GM21529 (cell line): Measurements from ENCODE around the gene B4GALT3.

Experiments used
- ATAC-seq: cut with Tn5 transposase; IDR thresholded peaks from one replicate; pipeline ENCODE4 v1.9.1; 2021; ENCODE audit not compliant: unreplicated experiment

Gene B4GALT3

DNA sequence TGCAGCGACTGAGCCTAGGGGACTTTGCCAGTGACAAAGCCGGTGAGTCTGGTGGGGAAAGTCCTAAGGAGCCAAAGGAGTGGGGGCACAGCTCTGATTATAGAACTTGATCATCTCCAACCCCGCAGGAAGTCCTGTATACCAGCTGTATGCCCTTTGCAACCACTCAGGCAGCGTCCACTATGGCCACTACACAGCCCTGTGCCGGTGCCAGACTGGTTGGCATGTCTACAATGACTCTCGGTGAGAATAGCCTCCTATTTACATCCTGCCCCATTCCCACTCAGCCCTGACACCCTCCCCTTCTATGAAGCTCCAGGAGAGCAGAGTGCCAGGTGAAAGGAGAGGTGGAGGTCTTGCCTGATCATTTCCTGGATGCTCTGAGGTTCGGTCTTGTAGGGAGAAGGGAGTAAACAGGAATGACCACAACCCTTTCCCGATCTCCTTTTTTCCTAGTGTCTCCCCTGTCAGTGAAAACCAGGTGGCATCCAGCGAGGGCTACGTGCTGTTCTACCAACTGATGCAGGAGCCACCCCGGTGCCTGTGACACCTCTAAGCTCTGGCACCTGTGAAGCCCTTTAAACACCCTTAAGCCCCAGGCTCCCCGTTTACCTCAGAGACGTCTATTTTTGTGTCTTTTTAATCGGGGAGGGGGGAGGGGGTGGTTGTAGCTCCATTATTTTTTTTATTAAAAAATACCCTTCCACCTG lies 12.3 kb downstream of the B4GALT3 start:
- no peak for ATAC-seq

DNA sequence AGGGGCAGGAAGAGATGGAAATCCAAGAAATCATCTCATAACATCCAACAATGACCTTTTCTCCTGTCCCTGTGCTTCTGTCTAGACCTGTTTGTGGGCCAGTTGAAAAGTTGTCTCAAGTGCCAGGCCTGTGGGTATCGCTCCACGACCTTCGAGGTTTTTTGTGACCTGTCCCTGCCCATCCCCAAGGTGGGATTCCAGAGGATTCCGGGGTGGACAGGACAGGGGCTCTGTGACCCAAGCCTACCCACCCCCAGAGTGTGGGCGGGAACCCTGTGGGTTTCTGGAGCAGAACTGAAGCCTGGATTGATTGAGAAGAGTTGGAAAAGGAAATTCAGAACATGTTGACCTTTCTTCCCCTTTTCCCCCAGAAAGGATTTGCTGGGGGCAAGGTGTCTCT lies 13.5 kb downstream of the B4GALT3 start:
- ATAC-seq, result no peak

GRCh38 chr1:161162806-161163205 lies 14.5 kb downstream of the B4GALT3 start:
- no peak for ATAC-seq

- no peak for ATAC-seq
Observed at GRCh38 chr1:161162052-161162451, 15.3 kb downstream of the B4GALT3 start.

DNA sequence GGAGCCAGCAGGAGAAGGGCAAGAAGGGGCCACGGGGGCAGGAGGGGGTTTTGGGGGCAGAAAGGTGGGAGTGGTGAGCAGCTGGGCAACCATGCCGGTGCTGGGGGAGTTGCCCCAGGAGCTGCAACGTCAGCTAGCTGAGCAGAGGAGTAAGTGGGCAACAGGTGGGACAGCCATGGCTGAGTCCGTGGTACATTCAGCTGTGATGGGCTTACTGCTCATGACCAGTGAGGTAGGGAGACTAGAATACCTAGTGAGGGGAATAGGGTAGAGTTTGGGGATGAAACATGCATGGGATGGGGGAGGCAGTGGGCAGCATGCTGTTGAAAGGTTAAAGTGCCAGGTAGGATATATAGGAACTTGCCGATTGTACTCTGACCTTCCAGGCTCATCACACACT lies 15.7 kb downstream of the B4GALT3 start:
- ATAC-seq, result no peak

- ATAC-seq, result no peak
Observed at GRCh38 chr1:161160671-161161145, 16.6 kb downstream of the B4GALT3 start.

DNA sequence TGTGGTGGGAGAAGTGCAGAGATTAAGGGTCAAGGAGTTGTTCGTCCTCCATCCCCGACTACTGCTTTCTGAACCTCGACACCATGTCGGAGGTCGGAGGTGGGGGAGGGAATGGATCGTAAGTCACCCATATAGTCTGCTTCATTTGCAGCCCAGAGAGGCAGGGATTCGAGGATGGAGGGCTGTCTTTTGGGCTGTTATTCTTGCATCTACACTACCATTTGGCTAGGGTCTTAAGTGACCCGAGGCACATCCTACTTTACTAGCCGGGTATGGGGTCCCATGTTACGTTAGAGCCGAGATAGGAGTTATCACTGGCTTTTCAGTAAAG lies 17.4 kb downstream of the B4GALT3 start:
- ATAC-seq, result no peak

DNA sequence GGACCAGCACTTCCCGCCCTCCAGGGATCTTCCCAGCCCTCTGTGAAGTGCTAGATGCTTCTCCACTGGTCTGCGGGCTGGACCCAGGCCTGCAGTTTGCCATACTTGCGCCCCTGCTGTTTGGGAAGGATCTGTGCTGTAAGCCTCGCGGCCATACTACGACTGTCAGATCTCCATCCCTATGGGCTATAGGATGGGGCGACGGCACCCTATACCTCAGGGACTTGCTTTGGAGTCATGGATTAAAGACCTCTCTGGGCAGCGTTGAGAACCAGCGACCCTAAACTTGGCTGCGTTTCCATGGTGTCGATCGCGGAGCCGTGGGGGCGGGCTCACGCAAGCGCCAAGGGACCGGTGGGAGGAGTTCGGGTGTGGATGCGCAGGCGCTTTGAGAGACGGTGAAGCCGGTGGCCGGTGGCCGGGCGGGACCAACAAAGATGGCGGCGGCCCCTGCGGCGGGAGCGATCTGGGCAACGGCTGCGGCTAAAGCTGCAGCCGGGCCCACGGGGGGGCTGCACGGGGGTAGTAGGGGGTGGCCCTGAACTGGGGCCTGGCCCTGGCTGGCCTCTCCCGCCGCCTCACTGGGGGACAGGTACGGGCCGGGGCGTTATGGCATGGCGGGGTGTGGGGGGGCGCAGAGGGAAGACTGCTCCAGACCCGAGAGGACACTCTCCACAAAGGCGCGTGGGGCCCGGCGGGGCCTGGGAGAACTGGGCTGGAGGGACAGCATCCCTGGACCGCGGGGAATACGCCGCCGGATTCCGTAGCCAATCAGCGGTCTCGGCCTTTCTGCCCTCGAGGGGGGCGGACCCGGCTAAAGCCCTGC lies 18.0 kb downstream of the B4GALT3 start, which contains the start of gene USP21:
Gene USP21, plus strand, starts transcription at position 414 of the 826 bp plus-strand sequence. CDS start 1,141 bp downstream, outside the sequence.
- peak; percentile 72 for ATAC-seq

DNA sequence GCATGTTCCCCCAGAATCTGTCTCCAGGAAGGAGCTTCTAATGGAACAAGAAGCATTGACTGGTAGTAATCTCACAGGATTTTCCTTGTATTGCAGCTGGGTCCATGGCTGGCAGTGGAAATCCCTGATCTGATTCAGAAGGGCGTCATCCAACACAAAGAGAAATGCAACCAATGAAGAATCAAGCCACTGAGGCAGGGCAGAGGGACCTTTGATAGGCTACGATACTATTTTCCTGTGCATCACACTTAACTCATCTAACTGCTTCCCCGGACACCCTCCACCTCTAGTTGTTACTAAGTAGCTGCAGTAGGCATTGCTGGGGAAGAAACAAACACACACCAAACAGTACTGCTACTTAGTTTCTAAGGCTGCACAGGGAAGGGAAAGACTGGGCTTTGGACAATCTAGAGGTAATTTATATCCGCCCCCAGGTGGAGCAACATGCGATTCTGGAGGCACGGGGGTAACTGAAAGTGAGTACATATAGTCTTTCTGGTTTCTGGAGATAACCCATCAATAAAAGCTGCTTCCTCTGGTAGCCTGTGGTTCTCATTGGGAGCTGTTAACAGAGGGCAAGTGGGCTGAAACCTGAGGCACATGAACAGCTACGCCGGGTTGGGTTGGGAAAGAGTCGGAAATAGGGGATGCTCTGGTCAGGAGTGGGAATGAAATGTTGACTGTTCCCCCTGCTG lies 18.8 kb downstream of the B4GALT3 start:
- ATAC-seq, result no peak

DNA sequence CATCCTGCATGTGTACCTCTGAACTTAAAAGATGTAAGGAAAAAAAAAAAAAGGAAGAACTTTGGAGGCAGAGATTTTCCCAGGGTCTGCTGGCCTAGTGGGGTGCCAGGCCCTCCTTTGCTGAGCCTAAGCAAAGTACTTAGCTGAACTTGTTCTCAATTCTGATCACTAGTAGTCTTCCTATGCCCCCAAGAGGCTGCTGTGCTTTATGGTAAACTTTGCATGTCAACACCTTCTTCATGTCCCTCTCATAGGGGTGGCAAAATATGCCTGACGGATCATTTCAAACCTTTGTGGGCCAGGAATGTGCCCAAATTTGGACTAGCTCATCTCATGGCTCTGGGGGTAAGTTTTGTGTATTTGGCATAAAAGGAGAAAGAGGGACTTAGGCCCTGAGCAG lies 19.4 kb downstream of the B4GALT3 start:
- ATAC-seq, result no peak

DNA sequence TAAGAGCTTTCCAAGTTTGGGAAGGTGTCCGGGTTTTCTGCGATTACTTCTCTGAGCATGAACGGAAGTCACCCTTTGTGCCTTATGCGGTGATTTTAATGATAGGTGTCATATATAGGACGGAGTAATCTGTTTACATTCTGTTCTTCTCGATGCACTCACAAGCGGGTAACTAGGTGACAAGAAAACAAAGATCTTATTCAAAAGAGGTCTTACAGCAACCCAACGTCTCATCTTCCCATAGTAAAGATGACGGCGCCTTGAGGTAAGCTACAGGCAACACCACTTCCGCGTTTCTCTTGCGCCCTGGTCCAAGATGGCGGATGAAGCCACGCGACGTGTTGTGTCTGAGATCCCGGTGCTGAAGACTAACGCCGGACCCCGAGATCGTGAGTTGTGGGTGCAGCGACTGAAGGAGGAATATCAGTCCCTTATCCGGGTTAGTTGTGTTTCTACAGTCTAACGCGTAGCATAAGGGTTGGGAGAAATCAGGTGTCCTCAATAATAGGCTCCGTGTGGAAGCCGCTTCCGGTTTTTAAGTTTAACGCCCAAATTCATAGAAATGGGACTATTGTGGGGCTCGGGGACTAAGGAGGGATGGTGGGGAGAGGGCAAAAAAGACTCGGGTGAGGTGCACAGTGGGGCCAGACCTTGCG lies 23.5 kb downstream of the B4GALT3 start, which contains the start of gene UFC1:
Gene UFC1, plus strand, starts transcription at position 297 of the 656 bp plus-strand sequence. Its CDS starts 20 bp downstream, at position 317.
- ATAC-seq, result peak; percentile 88

GRCh38 chr1:161153176-161153575 lies 24.1 kb downstream of the B4GALT3 start:
- no peak for ATAC-seq

DNA sequence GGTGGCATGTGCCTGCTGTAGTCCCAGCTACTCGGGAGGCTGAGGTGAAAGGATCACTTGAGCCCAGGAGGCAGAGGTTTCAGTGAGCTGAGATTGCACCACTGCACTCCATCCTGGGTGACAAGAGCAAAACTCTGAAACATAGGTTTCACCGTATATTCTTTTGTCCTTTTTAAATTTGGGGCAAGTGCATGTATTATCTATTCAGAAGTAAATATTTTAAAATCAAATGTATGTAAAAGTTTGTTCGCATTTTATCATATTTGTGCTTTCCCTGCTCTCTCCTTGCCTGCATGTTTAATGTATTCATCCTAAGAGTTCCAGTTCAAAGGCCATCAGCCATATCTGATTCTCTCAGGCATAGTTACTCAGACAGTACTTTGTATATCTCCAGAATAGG lies 31.5 kb downstream of the B4GALT3 start:
- ATAC-seq, result no peak

DNA sequence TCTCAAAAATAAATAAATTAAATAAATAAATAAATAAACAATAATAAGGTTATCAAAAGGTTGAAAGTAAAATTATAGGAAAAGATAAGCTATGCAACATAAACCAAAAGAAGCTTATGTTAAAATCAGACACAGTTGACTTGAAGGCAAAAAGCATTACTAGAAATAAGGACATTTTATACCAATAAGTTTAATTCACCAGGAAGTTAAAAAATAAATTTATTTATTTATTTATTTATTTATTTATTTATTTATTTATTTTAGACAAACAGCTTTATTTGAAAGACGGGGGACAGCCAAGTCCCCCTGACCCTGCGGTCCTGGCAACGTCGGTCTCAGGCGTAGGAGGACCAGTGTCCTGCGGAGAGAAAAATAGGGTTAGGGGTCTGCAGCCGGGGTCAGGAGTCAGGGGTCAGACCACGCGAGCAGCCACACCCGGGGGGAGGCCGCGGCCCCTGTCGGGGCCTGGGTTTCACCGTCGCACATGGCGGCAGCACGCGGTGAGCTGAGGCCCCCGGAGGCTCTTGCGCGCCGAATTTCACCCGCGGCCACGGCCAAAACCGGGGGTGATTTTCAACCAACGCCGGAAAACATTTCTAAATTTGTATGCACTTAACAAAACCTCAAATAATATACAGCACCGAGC lies 36.4 kb downstream of the B4GALT3 start:
- ATAC-seq, result no peak

GRCh38 chr1:161139766-161140165 lies 37.5 kb downstream of the B4GALT3 start:
- no peak for ATAC-seq

DNA sequence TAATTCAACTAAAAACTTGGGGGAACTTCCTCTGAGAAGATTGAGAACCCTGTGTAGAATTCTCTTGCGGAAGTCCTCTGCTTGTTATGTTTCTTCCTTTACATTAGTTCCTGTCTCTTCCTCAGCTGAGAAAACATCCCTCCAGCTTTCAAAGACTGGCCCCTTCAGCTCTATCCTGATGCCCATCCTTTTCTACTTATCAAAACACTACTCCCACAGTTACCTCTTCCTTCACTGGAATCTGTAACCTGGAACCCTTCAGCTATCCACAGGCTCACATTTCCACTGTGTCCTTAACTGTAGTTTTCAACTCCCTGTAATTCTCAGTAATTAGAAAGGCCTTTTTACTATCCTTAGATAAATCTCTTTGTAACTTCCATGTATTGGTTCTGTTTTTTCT lies 38.9 kb downstream of the B4GALT3 start:
- ATAC-seq, result no peak

- ATAC-seq, result no peak
Observed at GRCh38 chr1:161137881-161138280, 39.4 kb downstream of the B4GALT3 start.

- peak; percentile 7 for ATAC-seq
Observed at GRCh38 chr1:161133220-161133740, 44.0 kb downstream of the B4GALT3 start.

DNA sequence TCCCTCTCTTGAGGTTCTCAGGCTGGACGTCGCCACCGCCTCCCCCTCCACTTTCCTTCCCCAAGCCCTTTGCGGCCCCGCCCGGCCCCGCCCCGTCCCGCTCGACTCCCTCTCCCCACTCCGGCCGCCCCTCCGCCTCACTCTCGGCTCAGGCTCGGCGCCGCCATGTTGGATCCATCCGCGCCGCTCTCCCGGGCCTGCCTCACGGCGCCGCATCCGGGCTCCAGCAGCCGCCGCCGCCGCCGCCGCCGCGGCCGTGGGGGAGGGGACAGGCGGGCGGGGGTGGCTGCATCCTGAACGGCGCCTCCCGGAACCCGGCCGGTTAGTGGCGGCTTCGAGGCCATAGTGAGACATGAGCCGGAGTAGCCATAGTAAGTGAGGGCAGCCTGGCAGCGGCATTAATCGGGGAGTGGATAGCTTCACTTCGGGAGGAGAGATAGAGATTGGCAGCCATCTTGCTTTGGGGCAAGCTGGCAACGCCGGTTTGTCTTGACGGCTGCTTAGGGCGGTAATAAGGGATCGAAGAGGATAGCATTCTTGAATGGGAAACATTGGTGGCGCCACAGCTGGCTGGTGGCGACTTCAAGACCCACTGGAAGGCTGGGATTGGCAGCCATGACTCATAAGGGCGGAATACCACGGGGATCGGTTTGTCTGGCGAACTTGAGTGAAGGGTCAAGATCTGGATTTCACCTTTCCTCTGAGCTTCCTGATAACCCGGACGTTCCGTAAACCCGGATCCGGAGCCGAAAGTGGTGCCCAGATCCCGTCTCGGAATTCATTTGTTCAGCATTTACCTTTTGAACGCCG lies 44.7 kb downstream of the B4GALT3 start, which contains the start of gene DEDD:
Gene DEDD, minus strand, starts transcription at position 258 of the 810 bp plus-strand sequence. CDS start 8,205 bp downstream, outside the sequence.
- ATAC-seq, result peak; percentile 95
